ENCODE results near the gene BCL10.
A peak's percentile ranks its signal among the peaks of the same experiment; 100 is the strongest.
"Not testable (repeated sequence)": the region's sequence is repeated elsewhere in the genome, so short reads cannot be mapped to it uniquely, and the experiment has no call there.

BCL10 gene

DNA sequence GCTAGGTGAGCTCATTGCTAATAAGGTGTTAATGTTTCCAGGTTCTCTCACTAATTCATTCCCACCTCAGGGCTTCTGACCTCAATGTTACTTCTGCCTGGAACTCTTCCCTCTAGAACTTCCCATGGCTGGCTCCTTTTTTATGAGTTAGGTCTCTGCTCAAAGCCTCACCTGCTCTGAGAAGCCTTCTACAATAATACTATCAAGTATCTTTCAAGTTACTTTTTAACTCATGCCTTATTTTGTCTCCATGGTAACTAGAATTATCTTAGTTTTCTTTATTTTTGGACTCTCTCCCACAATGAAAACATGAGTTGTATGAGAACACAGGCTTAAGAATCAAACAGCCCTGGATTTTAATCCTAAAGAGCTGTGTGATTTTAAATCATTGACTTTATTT, 13.4 kb downstream of the BCL10 start:
- no peak for DNase-seq

DNA sequence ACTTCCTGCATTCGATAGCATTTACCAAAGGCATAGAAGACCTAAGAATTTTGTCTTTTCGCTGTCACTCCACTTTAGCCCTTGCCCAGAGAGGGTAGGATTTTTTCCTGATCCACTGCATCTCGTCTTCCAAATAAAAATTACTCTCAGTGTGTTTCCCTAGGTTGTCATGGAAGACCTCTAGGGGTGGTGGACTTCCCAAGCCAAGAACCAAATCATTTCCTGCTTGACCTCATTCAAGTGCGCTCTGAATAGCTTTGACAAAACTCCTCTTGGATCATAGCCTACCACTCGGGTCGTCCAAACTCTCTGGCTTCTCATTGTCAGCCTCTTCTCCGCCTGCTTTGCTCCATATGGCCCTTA, 16.5 kb downstream of the BCL10 start:
- peak in 1 of 2 donors; percentile 42 for DNase-seq

DNA sequence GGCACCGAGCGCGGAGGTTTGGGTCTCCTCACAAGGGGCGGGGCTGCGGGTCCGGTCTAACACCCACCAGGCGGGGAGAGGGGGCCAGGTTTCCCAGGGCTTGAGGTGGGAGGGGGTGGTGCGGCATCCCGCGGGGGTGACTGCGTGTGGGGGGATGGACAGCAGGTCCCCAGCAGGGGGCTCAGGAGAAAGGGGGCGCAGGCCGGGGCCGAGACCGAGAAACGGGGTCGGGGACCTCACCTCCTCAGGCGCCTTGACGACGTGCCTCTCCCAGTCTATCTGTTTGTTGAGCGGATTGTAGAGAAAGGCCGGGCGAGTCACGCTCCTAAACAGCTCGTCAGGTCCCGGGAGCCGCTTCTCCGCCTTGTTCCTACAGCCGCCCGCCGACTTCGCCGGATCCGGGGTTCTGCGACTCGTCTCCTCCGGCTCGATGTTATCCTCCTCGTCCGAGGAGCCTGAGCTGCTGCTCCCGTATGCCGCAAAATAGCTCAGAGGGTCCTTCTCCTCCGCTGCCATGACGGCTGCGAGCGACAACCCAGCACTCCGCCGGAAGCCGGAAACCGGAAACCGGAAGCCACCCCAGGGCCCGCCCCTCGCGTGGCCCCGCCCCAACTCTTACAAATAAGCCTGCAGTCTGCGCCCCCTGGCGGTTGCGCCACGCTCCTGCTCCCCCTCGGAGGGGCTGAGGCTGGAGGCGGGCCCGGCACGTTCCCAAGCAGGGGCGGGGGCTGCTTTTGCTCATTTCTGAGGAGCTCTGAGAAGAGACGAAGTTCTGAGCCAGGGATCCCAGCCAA, 17.1 kb downstream of the BCL10 start, which contains the start of gene C1orf52:
Gene C1orf52 (minus strand): TSS at position 545 of the 794 bp plus-strand sequence. CDS start 29 bp downstream, at position 516.
- DNase-seq = peak; percentile 91 to 92

DNA sequence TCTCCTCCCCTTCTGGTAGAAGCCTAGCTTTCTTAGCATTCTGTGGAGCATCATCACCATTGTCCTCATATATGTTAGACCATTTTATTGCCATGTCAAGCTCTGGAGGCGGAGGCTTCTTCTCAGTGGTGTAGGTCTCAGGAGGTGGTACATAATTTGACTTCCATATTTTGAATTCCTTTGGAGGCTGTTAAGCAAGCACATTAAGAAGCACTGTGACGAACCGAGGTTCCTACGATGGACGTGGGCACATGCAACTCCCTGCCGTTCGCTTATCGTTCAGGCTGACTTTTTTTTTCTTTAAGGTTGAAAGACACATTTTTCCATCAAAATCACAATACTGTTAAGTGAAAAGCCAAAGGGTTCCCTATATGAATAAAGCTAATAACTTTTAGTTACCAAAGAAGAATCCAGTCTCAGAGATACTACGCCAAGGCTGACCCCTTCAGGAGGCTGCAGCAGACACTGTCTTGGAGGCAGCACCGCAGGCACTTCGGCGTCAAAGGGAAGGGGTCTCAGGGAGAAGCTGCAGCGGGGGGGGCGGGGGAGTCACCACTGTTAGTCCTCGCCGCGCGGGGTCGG, 17.8 kb downstream of the BCL10 start:
- DNase-seq = no peak

DNA sequence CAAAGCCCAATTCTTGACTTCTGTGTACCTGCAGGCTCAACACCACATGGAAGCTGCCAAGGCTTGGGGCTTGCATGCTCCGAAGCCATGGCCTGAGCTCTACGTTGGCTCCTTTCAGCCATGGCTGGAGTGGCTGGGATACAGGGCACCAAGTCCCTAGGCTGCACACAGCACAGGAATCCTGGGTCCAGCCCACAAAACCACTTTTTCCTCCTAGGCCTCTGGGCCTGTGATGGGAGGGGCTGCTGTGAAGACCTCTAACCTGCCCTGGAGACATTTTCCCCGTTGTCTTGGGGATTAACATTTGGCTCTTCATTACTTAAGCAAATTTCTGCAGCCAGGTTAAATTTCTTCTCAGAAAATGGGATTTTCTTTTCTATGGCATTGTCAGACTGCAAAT, 27.4 kb downstream of the BCL10 start:
- DNase-seq = not testable (repeated sequence)

DNA sequence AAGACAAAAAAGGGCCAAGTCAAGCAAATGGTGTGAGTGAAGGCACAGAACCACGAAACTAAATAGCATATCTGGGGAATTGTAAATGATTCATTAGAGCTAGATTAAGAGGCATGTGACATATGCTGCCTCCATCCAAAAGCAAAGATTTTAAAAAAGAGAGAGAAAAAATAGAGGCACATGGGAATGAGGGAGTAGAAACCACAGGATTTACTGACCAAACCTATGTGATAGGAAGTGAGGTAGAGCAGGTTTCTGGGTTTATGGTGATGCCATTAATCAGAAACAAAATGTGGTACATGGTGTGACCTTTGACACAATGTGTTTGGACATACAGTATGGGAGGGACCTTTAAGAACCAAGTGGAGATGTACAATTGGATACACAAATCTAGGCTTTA, 30.5 kb downstream of the BCL10 start:
- DNase-seq = no peak

DNA sequence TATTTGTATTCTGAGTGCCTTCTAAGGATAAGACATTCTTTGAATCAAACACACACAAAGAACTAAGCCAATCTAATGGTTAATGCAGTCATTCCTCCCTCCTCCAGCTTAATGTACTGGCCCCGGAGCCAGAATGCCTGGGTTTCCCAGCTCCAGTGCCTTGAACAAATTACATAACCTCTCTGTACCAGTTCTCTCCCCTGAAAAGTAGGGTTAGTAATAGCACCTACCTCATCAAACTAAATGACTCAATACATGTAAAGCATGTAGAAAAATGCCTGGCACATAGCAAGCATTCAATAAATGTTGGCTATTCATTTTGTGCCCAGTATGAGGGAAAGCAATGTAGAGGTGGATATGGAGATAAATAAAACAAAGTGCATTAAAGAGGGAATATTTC, 31.0 kb downstream of the BCL10 start:
- DNase-seq = no peak

DNA sequence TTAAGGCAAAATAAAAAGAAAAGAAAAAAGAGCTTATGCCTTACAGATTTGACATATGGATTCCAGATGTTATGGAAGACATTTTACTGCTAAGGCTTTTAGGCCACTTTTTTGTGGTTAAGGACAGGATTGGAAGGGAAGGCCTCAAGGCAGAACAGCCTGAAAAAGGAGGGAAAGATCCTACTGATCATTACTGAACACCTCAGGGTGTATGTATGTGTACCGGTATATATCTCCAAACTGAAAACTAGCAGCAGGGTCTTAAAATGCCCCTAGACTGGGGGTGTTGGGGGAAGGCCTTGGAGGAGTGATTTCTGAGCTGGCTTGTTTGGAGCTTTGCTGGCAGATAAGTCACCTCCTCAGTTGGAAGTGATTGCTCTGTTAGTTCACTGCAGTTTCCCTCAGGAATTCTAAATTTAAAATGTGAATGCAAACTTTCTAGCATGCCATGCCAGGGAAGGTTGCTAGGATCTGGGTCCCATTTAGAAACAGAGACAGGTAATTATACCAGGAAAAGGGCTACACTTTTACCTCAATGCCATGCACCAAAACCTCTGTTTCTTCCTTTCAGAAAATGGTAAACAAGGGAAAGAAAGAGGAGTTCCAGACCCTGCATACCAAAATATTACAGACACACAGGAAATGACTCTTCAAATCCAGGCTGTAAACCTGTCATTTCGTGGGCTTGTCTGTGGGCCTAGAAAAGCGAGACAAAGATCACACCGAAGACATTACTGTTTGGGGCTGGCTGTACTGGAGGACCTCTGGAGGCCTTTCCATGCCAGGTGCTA, 32.0 kb downstream of the BCL10 start:
- no peak for DNase-seq

DNA sequence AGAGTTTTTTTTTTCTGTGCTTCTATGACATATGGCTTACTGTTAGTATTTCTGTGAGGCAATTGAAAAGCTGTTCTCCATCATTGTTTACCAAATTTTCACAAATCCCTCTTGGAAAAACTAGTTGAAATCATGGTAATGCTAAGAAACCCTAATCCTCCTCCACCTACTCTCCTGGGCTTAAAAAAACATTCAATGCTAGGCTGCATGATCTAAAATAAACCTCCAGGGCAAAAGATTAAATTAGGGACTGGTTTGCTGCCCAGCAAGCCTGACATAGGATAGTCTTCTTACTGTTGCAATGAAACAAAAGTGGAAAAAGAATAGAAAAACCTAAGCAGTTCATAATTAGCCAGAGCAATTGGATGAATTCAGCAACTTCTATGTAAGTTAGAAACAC, 33.1 kb downstream of the BCL10 start:
- DNase-seq = no peak

DNA sequence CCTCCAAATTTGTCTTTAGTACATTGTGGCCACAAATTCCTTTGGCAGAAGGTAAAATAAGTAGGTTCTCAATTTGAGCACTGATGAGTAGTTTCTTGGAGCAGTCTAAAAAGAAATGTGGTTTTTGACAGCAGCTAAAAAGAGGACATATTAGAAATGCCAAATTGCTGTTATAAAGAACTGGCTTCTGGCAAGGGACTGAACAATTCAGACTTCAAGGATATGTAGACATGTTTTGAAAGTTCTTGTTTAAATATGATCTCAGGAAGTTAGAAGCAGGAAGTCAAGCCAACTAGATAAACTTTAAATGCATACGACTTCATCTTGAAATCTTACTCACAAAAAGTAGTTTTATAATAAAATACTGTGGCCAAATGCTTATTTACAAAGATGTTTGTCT, 35.8 kb downstream of the BCL10 start:
- no peak for DNase-seq

DNA sequence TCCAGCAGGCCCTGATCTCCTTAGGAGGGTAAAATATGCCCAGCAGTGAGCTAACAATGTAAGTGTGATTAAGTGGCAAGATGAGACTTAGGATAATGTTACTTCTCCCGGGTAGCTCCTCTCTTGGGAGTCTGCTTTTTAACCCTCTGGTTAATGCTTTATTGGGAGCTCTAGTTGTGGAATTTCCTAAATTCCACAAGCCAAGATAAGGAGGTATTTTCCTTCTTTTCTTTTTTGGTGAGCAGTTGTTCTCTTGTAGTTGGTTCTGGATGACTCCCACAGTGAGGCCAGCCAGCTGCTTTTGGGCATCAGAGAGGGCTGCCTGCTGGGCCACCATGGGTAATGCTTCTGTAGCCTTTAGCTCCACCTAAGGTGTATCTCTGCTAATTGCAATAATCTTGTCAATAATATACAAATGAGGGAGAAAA, 36.2 kb downstream of the BCL10 start:
- peak in 1 of 2 donors; percentile 7 for DNase-seq

DNA sequence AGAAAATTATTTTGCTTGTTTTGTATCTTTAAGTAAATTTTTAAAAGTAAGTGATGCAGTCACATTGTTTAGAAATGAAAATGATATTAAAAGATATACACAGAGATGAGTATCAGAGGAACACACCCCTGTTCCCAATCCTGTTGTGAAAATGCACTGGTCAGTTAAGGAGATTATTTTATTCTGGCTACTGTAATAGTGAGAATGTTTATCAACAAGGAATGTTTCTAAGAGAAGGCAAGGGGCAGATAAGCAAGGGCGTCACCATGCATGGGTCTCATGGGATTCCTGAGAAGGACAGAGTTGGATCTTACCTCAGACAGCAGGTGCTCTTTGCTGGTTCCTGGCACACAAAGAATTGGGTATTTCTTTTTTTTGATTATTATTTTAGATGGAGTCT, 38.8 kb downstream of the BCL10 start:
- DNase-seq = no peak

DNA sequence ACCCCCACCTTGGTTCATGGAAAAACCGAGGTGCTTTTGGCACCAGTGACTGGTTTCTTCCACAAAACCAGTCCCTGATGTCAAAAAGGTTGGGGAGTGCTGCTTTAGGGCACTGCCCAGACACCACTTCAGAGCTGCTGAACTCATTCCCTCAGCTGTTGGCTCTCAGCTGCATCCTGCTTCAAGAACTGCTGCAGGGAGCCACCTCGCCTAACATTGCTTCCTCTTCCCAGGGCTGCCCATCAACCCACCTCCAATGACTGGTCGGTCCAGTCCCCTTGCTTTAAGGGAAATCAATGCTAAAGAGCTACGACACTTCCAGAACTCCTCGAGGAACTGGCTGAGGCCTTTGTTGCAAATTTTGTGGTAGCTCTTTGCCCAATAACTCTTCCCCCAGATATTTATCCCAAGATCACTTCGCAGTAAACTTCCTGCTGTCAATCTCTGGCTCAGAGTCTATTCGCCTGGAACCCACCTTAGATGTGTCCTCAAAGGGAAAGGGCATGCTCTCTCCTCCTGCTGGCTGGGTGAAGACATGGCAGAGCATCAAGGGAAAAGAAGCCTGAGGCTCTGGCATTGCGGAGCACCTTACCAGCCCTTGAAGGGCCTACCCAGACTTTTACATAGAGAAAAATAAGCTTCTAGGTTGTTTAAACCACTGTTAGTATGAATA, 46.0 kb downstream of the BCL10 start:
- DNase-seq = no peak

DNA sequence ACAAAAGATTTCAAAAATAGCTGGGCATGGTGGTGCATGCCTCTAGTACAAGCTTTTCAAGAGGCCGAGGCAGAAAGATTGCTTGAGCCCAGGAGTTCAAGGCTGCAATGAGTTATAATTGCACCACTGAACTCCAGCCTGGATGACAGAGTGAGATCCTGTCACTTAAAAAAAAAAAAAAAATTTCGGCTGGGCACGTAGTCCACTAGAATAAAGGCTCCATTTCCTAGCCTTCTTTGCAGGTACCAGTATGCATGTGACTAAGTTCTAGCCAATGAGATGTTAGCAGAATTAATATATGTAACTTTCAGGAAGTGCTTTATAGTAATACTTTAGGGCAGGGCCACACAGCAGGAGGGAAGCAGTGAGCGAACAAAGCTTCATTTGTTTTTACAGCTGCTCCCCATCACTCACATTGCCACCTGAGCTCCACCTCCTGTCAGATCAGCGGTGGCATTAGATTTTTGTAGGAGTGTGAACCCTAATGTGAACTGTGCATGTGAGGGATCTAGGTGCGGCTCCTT, 46.8 kb downstream of the BCL10 start:
- no peak for DNase-seq

DNA sequence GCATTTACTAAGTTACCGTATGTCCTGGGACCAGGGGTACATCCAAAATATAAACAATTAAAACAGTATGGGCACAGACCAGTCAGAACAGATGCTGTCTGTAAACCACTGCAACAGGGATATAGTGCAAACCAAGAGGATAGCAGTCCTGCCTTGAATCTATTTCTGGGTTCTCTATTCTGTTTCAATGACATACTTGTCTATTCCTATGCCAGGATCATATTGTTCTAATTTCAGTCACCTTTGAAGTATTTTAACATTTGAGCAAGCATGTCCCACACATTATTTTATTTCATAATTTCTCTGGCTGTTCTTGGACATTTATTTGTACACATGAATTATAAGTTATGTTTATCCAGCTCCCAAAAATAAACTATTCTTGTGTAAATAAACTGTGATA, 47.5 kb downstream of the BCL10 start:
- DNase-seq = no peak

DNA sequence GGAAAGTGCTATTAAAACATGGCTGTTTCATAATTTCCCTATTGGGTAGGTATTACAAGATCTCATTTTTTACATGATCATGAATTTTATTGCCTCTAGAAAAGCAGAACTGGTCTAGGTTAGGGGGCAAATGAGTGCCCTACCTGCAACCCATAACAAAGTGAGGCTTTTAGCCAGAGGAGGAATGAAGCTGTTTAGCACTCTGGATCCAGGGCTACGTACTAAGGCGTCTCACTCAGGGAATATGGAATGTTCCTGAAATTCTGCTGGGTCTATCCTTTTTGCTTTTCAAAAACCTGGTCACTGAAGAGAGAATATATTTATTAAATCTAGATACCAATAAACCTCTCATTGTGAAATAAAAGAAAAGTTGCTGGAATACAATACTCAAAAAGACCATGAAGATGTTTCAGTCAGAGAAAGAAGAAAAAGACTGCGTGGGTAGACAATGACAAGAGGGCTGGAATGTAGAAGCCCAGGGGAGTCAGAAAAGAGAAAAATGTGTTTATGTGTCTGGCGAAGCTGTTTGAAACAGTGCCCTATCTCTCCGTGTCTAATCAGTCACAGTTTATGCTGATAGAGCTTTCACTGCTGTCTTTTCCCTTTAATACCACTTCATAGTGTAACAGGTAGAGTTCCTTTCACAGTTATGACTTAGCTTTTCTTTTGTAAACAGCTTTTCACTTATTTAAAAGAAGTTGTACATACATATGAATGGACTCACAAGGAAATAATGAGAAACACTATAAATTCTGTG, 50.6 kb downstream of the BCL10 start:
- DNase-seq = no peak

DNA sequence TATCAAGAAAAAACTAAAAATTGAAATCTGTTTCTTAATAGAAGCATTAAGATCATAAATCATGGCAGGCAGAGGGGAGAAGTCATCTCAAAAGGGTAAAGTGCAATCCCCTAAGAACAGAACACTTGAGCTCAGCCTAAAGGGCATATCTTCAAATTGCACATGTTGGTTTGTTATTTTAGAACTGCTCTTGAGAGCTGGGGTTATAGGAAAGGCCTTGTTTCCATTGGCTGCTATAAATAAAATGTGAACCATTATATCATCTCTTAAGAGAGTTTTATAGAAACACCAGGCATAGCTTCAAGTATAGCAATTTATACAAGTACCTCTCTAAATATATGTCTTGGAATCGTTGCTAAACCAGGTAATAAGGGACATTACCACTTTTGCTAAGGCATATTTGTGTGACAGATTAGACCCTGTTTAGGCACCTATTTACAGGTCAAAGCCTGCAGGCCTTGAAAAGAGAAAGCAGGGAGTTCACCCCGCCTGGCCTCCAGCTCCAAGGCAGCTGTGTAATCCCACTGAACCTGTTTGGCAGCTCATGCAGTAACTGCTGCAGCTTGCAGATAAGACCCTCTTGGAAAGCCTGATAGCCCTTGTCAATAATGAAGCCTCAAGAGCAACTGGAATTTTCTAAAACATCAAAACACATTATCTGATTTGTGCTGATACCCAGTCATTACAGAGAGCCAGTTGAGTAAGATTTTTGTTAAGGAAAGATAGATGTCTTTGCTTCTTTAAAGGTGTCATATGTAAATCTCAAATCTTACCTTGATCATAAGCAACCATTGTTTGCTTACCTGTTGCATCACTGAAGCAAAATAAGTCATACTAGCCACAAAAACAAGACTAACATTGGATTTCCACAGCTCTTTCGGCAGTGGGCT, 51.5 kb downstream of the BCL10 start:
- no peak for DNase-seq

DNA sequence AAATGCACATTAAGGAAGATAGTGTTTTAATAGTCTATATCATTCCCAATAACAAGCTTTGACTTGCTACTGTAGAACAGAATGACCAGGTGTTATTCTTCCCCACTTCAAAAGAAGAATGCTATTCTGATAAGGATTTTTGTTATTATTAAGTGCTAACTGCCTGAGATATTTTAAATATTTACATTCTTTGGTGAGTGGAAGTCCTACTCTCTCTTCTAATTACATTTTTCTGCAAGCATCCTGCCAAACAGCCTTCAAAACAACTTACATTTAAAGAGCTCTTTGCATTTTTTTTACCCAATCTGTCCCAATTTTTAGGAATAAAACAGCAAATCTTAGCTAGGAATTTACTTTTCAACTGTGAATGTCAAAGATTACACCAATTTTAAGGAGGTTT, 52.1 kb downstream of the BCL10 start:
- no peak for DNase-seq

DNA sequence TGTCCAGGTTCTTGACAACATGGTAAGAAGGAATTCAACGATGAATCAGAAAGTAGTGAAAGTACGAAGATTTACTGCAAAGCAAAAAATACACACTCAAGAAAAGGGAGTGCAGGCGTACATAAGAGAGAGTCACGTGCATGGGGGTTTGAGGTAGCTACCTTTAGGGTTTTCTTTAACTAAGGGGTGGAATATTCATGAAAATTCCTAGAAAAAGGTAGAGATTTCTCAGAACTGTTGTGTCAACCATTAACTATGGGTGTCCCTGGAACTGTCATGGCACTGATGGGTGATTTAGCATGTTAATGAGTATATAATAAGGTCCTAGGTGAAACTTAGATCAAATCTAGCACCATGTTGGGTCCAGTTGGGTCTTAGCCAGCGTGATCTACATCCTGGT, 53.1 kb downstream of the BCL10 start:
- no peak for DNase-seq

DNA sequence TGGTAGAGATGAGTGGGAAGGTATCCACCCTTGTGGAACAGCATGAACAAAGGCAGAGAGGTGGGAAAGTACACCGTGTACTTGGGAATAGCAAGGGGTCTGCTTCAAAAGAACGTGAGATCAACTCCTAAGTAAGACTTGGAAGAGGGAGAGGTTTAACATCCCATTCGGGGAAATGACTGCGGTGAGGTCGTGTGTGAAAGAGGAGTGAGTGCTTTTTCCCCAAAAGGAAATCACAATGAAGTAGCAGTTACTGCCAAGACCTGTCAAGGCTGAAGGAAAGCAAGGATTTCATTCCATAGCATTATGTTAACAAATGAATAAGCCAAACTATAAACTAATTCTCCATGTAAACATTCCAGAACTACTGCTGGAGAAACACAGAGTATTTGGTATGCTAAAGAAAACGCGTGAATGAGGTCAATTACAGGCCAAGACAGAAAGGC, 55.7 kb downstream of the BCL10 start:
- no peak for DNase-seq

Measured in hippocampal formation (tissue), 2 donors.